ENCODE results near the gene CPOX. TPM values are rescaled to one million over a fixed set of nuclear protein-coding genes. Genes with fewer than 3 reads are reported as not detected.

The CPOX gene
- total and polyA plus RNA-seq, 2 of the 8 experiments (the other 6 are each of a cell fraction or from before 2014, with no cell fraction given) = 17.4 to 27.0 TPM

DNA sequence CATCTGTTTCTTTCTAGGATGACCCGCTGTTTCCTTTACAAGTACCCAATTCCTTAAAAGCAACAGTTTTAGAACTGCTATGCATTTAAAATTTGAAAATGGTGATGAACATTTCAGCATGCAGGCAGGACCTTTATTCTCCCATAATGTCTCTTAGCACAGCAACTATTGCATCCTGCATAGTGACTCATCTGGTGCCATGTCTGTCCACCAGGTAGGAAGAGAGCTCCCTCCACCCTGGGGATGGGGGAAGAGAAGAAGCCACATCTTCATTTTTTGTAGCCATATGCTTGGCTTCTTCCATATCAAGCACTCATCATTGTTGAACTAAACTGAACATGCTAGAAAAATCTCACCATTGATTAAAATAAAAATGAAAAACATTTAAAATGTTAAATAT is 51.7 kb downstream of the CPOX start:
- Histone ChIP-seq H3K56ac (replicated peaks; ENCODE audit: insufficient read length, low read depth, low read length) (no peak overlapping the region), H3K14ac (ENCODE audit: insufficient read length) (no peak overlapping the region), H4K5ac (ENCODE audit: insufficient read length, low read depth, low read length) (no peak overlapping the region), H4K91ac (replicated peaks; ENCODE audit: insufficient read length, low read length) (no peak overlapping the region), H3K23ac (ENCODE audit: insufficient read length) (no peak overlapping the region), H2BK120ac (replicated peaks; ENCODE audit: low read depth, low read length) (no peak overlapping the region), H3K4me2 (ENCODE audit: insufficient read depth in 1 of 2, low read depth in 2 of 2, low read length in 2 of 2) (no peak overlapping the region), H3K9ac (replicated peaks in 1 of 4; ENCODE audit: extremely low read depth in 1 of 4, low read depth in 3 of 4, low read length in 3 of 4) (no peak overlapping the region), H3K4me1 (replicated peaks in 1 of 4; ENCODE audit: control insufficient read depth in 3 of 4, insufficient read depth in 4 of 4, low read length in 3 of 4) (peaks cover 0 to 2% (median 0%) of the 10 kb centered on the region in 4 experiments; a peak in 1 of 7 replicates), H3K4me3 (ENCODE audit: extremely low read depth in 1 of 4, insufficient read depth in 2 of 4, low read depth in 3 of 4, low read length in 4 of 4) (no peak overlapping the region), H4K8ac (ENCODE audit: extremely low read depth, insufficient read depth, low read length) (no peak overlapping the region), H2BK5ac (ENCODE audit: low read depth, low read length) (no peak overlapping the region), H3K27me3 (replicated peaks in 1 of 4; ENCODE audit: control insufficient read depth in 3 of 4, extremely low read depth in 1 of 4, insufficient read depth in 3 of 4, low read length in 3 of 4) (peaks cover 0 to 1% (median 0%) of the 10 kb centered on the region in 4 experiments; a peak in 1 of 7 replicates), H3K27ac (ENCODE audit: low read depth, low read length) (no peak overlapping the region), H2AK5ac (ENCODE audit: low read depth, low read length) (no peak overlapping the region), H4K20me1 (replicated peaks in 1 of 2; ENCODE audit: control insufficient read depth in 1 of 2, insufficient read depth in 2 of 2, low read length in 2 of 2) (no peaks in the 10 kb centered on the region), H3K18ac (ENCODE audit: extremely low read depth, low read length) (no peak overlapping the region), H2BK20ac (ENCODE audit: low read length) (no peak overlapping the region), H3K79me2 (ENCODE audit: control insufficient read depth in 1 of 2, insufficient read depth in 2 of 2, low read length in 2 of 2) (no peaks in the 10 kb centered on the region), H2BK15ac (ENCODE audit: low read length) (no peak overlapping the region), H3K9me3 (ENCODE audit: insufficient read depth in 2 of 2, low read depth in 1 of 2, low read length in 1 of 2) (no peaks in the 10 kb centered on the region), H2BK12ac (ENCODE audit: low read depth, low read length) (no peak overlapping the region), H2AFZ (ENCODE audit: low read length) (no peak overlapping the region), H3K79me1 (ENCODE audit: low read depth, low read length) (no peaks in the 10 kb centered on the region), H3K36me3 (ENCODE audit: control insufficient read depth in 2 of 4, insufficient read depth in 4 of 4, low read length in 3 of 4) (no peaks in the 10 kb centered on the region), H3K23me2 (ENCODE audit: low read depth, low read length) (no peaks in the 10 kb centered on the region), H3K4ac (replicated peaks; ENCODE audit: insufficient read length, low read depth, low read length) (no peak overlapping the region)
- FAIRE-seq (no peak), DNase-seq (ENCODE audit: low read depth in 1 of 2, low spot score in 2 of 2) (no peak)
- POLR2A ChIA-PET (ENCODE audit: partially characterized antibody) = interaction anchor here (0.6 kb wide), 1 partner anchor 83 kb away, joined by 3 read pairs; no protein-coding TSS in a partner anchor
- WGBS, 2 experiments (ENCODE audit: extremely low coverage in 1 of 2, insufficient coverage in 1 of 2, insufficient read length in 1 of 2, insufficient replicate concordance in 2 of 2, low coverage in 1 of 2, low lambda C conversion rate in 2 of 2, missing lambda C conversion rate in 1 of 2) = 100% methylated on average over 1 of the region's 1 CpG; no CpG with 5 or more reads in 1 of the 2 experiments
- CTCF ChIA-PET (ENCODE audit: partially characterized antibody) = interaction anchor here (0.9 kb wide), 1 partner anchor 55 kb away, joined by 3 read pairs; no protein-coding TSS in a partner anchor
- no peak for TF ChIP-seq EGR1 (IDR thresholded peaks at IDR 0.05; ENCODE audit: borderline replicate concordance, low read depth, low read length)
- TF ChIP-seq KDM1A (IDR thresholded peaks at IDR 0.05; ENCODE audit: borderline replicate concordance, low read length) = no peak
- TF ChIP-seq HDAC2 (IDR thresholded peaks at IDR 0.05; ENCODE audit: borderline replicate concordance in 1 of 2, low read depth in 2 of 2, low read length in 2 of 2) = no peak
- TF ChIP-seq CBX8 (IDR thresholded peaks at IDR 0.05; ENCODE audit: borderline replicate concordance, low read depth, low read length) = no peak
- no peak for TF ChIP-seq NANOG (IDR thresholded peaks at IDR 0.05; ENCODE audit: insufficient read depth, low read depth, low read length, poor library complexity, severe bottlenecking)
- no peak for TF ChIP-seq SP1 (IDR thresholded peaks at IDR 0.05; ENCODE audit: low read depth, low read length)
- TF ChIP-seq RAD21 (IDR thresholded peaks at IDR 0.05 in 1 of 2, conservative IDR thresholded peaks at IDR 0.05 in 1 of 2; ENCODE audit: low read depth in 2 of 2, low read length in 2 of 2) = no peak
- no peak for TF ChIP-seq SAP30 (IDR thresholded peaks at IDR 0.05; ENCODE audit: insufficient read depth, insufficient replicate concordance, low read length)
- no peak for TF ChIP-seq RFX5 (IDR thresholded peaks at IDR 0.05; ENCODE audit: borderline replicate concordance, low read depth, low read length)
- no peak for TF ChIP-seq TBP (IDR thresholded peaks at IDR 0.05; ENCODE audit: low read depth, low read length)
- TF ChIP-seq POU5F1 (IDR thresholded peaks at IDR 0.05; ENCODE audit: low read depth, low read length) = no peak
